ENCODE data around the gene SLX4.

DNA sequence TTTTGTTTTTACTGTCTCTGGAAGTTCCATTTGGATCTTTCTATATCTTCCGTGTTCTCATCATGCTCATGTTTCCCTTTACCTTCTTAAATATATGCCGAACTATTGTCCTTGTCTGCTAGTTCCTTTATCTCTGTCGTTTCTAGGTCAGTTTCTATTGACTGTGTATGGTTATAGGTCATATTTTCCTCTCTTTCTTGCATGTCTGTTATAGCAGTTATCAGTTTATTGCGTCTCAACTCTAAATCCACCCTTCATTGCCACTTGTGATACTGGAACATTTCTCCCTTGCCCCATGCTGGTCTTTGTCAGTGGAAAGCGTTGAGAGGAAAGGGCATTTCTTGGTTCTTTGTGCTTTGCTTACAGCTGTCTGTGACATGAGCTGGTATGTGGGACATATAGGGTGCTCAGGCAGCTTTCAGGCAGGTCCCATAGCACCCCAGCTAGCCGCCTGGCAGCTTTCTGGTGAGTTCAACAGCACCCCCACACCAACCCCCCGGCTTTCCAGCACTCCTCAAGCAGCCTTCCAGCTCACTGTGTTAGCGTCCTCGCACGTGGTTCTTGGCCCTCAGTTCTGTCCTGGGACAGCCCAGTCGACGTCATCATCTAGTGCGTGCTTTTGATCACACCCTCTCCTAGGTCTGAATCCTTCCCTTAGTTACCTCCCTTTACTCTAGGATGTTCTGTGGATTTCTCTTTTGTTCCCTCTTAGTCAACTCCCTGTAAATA, 27.7 kb upstream of the SLX4 start:
- TF ChIP-seq EZH2 (IDR thresholded peaks at IDR 0.05; ENCODE audit: low read length, unreplicated experiment) = no peak
- TF ChIP-seq, protein P1, sequence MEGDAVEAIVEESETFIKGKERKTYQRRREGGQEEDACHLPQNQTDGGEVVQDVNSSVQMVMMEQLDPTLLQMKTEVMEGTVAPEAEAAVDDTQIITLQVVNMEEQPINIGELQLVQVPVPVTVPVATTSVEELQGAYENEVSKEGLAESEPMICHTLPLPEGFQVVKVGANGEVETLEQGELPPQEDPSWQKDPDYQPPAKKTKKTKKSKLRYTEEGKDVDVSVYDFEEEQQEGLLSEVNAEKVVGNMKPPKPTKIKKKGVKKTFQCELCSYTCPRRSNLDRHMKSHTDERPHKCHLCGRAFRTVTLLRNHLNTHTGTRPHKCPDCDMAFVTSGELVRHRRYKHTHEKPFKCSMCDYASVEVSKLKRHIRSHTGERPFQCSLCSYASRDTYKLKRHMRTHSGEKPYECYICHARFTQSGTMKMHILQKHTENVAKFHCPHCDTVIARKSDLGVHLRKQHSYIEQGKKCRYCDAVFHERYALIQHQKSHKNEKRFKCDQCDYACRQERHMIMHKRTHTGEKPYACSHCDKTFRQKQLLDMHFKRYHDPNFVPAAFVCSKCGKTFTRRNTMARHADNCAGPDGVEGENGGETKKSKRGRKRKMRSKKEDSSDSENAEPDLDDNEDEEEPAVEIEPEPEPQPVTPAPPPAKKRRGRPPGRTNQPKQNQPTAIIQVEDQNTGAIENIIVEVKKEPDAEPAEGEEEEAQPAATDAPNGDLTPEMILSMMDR (conservative IDR thresholded peaks at IDR 0.05; ENCODE audit: low read depth, low read length) = no peak

Data from PC-3 (cell line).